A673 (cell line): Measurements from ENCODE around the gene SH2D2A. TPM values are rescaled to one million over a fixed set of nuclear protein-coding genes. Genes with fewer than 3 reads are reported as not detected.

Experiments used
- BruUV-seq: library from RNA; stranded (reverse); fragments of 400-500 nt; replicated peaks from 2 replicates; lab custom pipeline; 2021; lab: Mats Ljungman, UMichigan
- CTCF ChIA-PET: fragments of 300-600 bp; sonication (Branson Sonifier 250); formaldehyde crosslinking; loops from one replicate; lab custom pipeline; 2022; ENCODE audit warnings: antibody characterized with exemption; lab: Charles Lee
- POLR2A ChIA-PET: fragments of 300-600 bp; sonication (Branson Sonifier 250); formaldehyde crosslinking; loops from one replicate; lab custom pipeline; 2022; ENCODE audit warnings: antibody characterized with exemption; ENCODE audit not compliant: low non-redundant PET; lab: Charles Lee
- DNase-seq: peaks from one replicate; pipeline ENCODE4 v3.0.0-alpha.2; 2015; ENCODE audit warnings: low spot score
- H3K27ac ChIP-seq: fragments of 200-600 bp; sonication (generic); 2 replicates; pipeline ENCODE4 v1.5.1; 2016; ENCODE audit warnings: mixed run types, low read depth, mild to moderate bottlenecking, mixed read lengths, antibody characterized with exemption, low read length; ENCODE audit not compliant: poor library complexity, severe bottlenecking
- H3K27me3 ChIP-seq: fragments of 200-600 bp; sonication (generic); replicated peaks from 2 replicates; pipeline ENCODE4 v1.6.1; 2017; ENCODE audit warnings: mixed run types, low read depth, mild to moderate bottlenecking, mixed read lengths, antibody characterized with exemption, low read length; ENCODE audit not compliant: insufficient read depth, poor library complexity
- H3K36me3 ChIP-seq: fragments of 200-600 bp; sonication (generic); 2 replicates; pipeline ENCODE4 v1.6.1; 2016; ENCODE audit warnings: mixed run types, mild to moderate bottlenecking, mixed read lengths, antibody characterized with exemption, low read length; ENCODE audit not compliant: insufficient read depth, poor library complexity, severe bottlenecking
- H3K4me1 ChIP-seq: fragments of 200-600 bp; sonication (generic); 2 replicates; pipeline ENCODE4 v1.6.1; 2017; ENCODE audit warnings: mixed run types, mild to moderate bottlenecking, mixed read lengths, antibody characterized with exemption, low read length; ENCODE audit not compliant: insufficient read depth, poor library complexity, severe bottlenecking
- H3K4me3 ChIP-seq: fragments of 200-600 bp; sonication (generic); 2 replicates; pipeline ENCODE4 v1.5.1; 2016; ENCODE audit warnings: low read depth, mixed run types, mild to moderate bottlenecking, mixed read lengths, low read length; ENCODE audit not compliant: poor library complexity, severe bottlenecking
- H3K9me3 ChIP-seq: fragments of 200-600 bp; sonication (generic); 2 replicates; pipeline ENCODE4 v1.6.1; 2016; ENCODE audit warnings: mixed run types, low read depth, mild to moderate bottlenecking, mixed read lengths, antibody characterized with exemption, low read length; ENCODE audit not compliant: poor library complexity, severe bottlenecking
- CTCF ChIP-seq: fragments of 300-800, 200-600 bp; sonication (generic); conservative IDR thresholded peaks from 2 replicates; pipeline ENCODE4 v1.5.1; 2017; ENCODE audit warnings: low read depth, mild to moderate bottlenecking, antibody characterized with exemption, low read length, moderate library complexity, mixed read lengths
- EZH2 ChIP-seq: fragments of 200-600 bp; sonication (generic); IDR thresholded peaks from 2 replicates; pipeline ENCODE4 v1.6.1; 2017; ENCODE audit warnings: borderline replicate concordance, low read depth, mild to moderate bottlenecking, mixed read lengths, antibody characterized with exemption, low read length; ENCODE audit not compliant: poor library complexity, severe bottlenecking
- intact Hi-C: fragments of 100-400 bp; cut with micrococcal nuclease; formaldehyde crosslinking; loops from one replicate; pipeline ENCODE4 v1.10.0; 2022; ENCODE audit not compliant: unreplicated experiment
- total RNA-seq: library from RNA; stranded (reverse); gene quantifications from 2 replicates; pipeline ENCODE4 v1.2.3, GENCODE V29; 2021

The SH2D2A gene
- total RNA-seq, 1 experiment from 2014 or later = 3.5 TPM

- H3K27me3 ChIP-seq = no peaks in the 10 kb centered on the region
- peak overlapping the region; percentile 39 for H3K4me3 ChIP-seq
- H3K36me3 ChIP-seq = no peaks in the 10 kb centered on the region
- ChIA-PET CTCF (interaction anchor here (0.5 to 1.0 kb wide), 6 partner anchors 8 to 421 kb away, joined by 3 to 6 read pairs (median 3); no protein-coding TSS in a partner anchor), POLR2A (interaction anchor here (0.6 to 1.1 kb wide), 2 partner anchors 9 to 28 kb away, joined by 3 to 11 read pairs; no protein-coding TSS in a partner anchor)
- peak overlapping the region; percentile 20 for H3K27ac ChIP-seq
- peak; percentile 68 for DNase-seq
- intact Hi-C loops = no loop called here
- no peaks in the 10 kb centered on the region for H3K9me3 ChIP-seq
- TF ChIP-seq CTCF (peak; percentile 83), EZH2 (no peak)
- no TSS peak for BruUV-seq
- peaks cover 31% of the 10 kb centered on the region for H3K4me1 ChIP-seq
These were observed 2.7 kb downstream of the SH2D2A start for GRCh38 chr1:156813750-156814570.

- POLR2A ChIA-PET = interaction anchor here (0.6 kb wide), 1 partner anchor 28 kb away, joined by 11 read pairs; no protein-coding TSS in a partner anchor
- no peaks in the 10 kb centered on the region for H3K36me3 ChIP-seq
These were observed 3.4 kb downstream of the SH2D2A start for GRCh38 chr1:156813298-156813697.

More at GRCh38 chr1:156813298-156813697, 3.4 kb downstream of the SH2D2A start:
- intact Hi-C loops = no loop called here
- TF ChIP-seq CTCF (no peak), EZH2 (no peak)
- no TSS peak for BruUV-seq
- no peak for DNase-seq
- Histone ChIP-seq H3K4me1 (peaks cover 31% of the 10 kb centered on the region), H3K9me3 (no peaks in the 10 kb centered on the region), H3K27me3 (no peaks in the 10 kb centered on the region), H3K27ac (peak overlapping the region; percentile 20), H3K4me3 (peak overlapping the region; percentile 39)
- CTCF ChIA-PET = interaction anchor here (1.0 to 1.1 kb wide), 2 partner anchors 47 to 124 kb away, joined by 5 to 6 read pairs; partner anchors contain the start of gene NTRK1
